Fibroblast of lung (primary cell): ENCODE results near the gene CLTA. TPM values are rescaled to one million over a fixed set of nuclear protein-coding genes. Genes with fewer than 3 reads are reported as not detected.

Experiments used
- DNase-seq, 2 donors: peaks; one replicate each; pipeline versions ENCODE4 v3.0.0 to v3.0.0-alpha.2; 2010; ENCODE audit warnings: low read depth in 2 of 2
- H2AFZ ChIP-seq: 2 replicates; pipeline ENCODE4 v1.5.1; 2012; ENCODE audit warnings: low read length, control low read depth, inconsistent platforms
- H3K27ac ChIP-seq: 2 replicates; pipeline ENCODE4 v1.5.1; 2011; ENCODE audit warnings: low read length, control low read depth; ENCODE audit not compliant: insufficient read depth
- H3K27me3 ChIP-seq: 2 replicates; pipeline ENCODE4 v1.5.1; 2011; ENCODE audit warnings: mild to moderate bottlenecking, low read length; ENCODE audit not compliant: control insufficient read depth, insufficient read depth
- H3K36me3 ChIP-seq: 2 replicates; pipeline ENCODE4 v1.5.1; 2011; ENCODE audit warnings: low read length; ENCODE audit not compliant: control insufficient read depth, insufficient read depth
- H3K4me1 ChIP-seq: 2 replicates; pipeline ENCODE4 v1.5.1; 2011; ENCODE audit warnings: low read length; ENCODE audit not compliant: control insufficient read depth, insufficient read depth; ENCODE audit errors: extremely low read depth
- H3K4me2 ChIP-seq: 2 replicates; pipeline ENCODE4 v1.5.1; 2011; ENCODE audit warnings: low read length, control low read depth; ENCODE audit not compliant: insufficient read depth; ENCODE audit errors: extremely low read depth
- H3K4me3 ChIP-seq, 4 experiments: fragments of 200-600 bp in 1 of 4; sonication (generic) in 1 of 4; replicated peaks in 1 of 4; 2 replicates each; pipeline ENCODE4 v1.5.1; 2011 to 2016; ENCODE audit warnings: low read length in 4 of 4, low read depth in 3 of 4, mild to moderate bottlenecking in 3 of 4, control low read depth in 2 of 4, inconsistent platforms in 1 of 4, mixed read lengths in 1 of 4; ENCODE audit not compliant: insufficient read depth in 1 of 4; ENCODE audit errors: control extremely low read depth in 1 of 4
- H3K79me2 ChIP-seq: 2 replicates; pipeline ENCODE4 v1.5.1; 2012; ENCODE audit warnings: mild to moderate bottlenecking, low read length, inconsistent platforms; ENCODE audit not compliant: control insufficient read depth, insufficient read depth
- H3K9ac ChIP-seq: 2 replicates; pipeline ENCODE4 v1.5.1; 2011; ENCODE audit warnings: mild to moderate bottlenecking, low read length, control low read depth; ENCODE audit not compliant: insufficient read depth
- H3K9me3 ChIP-seq: 2 replicates; pipeline ENCODE4 v1.5.1; 2012; ENCODE audit warnings: low read depth, low read length; ENCODE audit not compliant: control insufficient read depth, insufficient read depth
- H4K20me1 ChIP-seq: 2 replicates; pipeline ENCODE4 v1.5.1; 2011; ENCODE audit warnings: low read length; ENCODE audit not compliant: control insufficient read depth, insufficient read depth; ENCODE audit errors: extremely low read depth
- EZH2 ChIP-seq: IDR thresholded peaks from 2 replicates; pipeline ENCODE4 v1.5.1; 2012; ENCODE audit warnings: low read length, control low read depth, mild to moderate bottlenecking; ENCODE audit errors: missing control alignments
- polyA plus RNA-seq, 2 donors: library from polyadenylated mRNA; depleted of rRNA in 1 of 2; stranded (reverse) in 1 of 2; unstranded in 1 of 2; fragments of >200 nt; gene quantifications; 2 replicates each; pipeline ENCODE4 v1.2.1, GENCODE V29; 2011 to 2012; ENCODE audit warnings: missing spikeins in 1 of 2
- total RNA-seq: library from RNA; depleted of rRNA; stranded (reverse); fragments of >200 nt; gene quantifications from 2 replicates; pipeline ENCODE4 v1.2.1, GENCODE V29; 2014
- TF ChIP-seq, protein P1 (sequence below), 2 donors: IDR thresholded peaks in 1 of 2; conservative IDR thresholded peaks in 1 of 2; 1 replicate in 1 of 2; 2 replicates in 1 of 2; pipeline ENCODE4 v1.5.1; 2011 to 2012; ENCODE audit warnings: low read length in 2 of 2, control low read depth in 1 of 2, inconsistent platforms in 1 of 2, low read depth in 1 of 2, mild to moderate bottlenecking in 1 of 2

Gene CLTA
- total and polyA plus RNA-seq, 2 donors (not counting 1 experiment from before 2014, with no cell fraction given), result 238 to 341 TPM

GRCh38 chr9:36145970-36146369, 44.8 kb upstream of the CLTA start:
- H4K20me1 ChIP-seq, result no peaks in the 10 kb centered on the region
- no peak overlapping the region for H2AFZ ChIP-seq
- H3K27ac ChIP-seq, result no peak overlapping the region
- H3K4me3 ChIP-seq, result no peak overlapping the region
- TF ChIP-seq EZH2, result no peak
- TF ChIP-seq, protein P1, sequence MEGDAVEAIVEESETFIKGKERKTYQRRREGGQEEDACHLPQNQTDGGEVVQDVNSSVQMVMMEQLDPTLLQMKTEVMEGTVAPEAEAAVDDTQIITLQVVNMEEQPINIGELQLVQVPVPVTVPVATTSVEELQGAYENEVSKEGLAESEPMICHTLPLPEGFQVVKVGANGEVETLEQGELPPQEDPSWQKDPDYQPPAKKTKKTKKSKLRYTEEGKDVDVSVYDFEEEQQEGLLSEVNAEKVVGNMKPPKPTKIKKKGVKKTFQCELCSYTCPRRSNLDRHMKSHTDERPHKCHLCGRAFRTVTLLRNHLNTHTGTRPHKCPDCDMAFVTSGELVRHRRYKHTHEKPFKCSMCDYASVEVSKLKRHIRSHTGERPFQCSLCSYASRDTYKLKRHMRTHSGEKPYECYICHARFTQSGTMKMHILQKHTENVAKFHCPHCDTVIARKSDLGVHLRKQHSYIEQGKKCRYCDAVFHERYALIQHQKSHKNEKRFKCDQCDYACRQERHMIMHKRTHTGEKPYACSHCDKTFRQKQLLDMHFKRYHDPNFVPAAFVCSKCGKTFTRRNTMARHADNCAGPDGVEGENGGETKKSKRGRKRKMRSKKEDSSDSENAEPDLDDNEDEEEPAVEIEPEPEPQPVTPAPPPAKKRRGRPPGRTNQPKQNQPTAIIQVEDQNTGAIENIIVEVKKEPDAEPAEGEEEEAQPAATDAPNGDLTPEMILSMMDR (conservative IDR thresholded peaks at IDR 0.05 in 1 of 2, IDR thresholded peaks at IDR 0.05 in 1 of 2; ENCODE audit: low read depth in 1 of 2, low read length in 2 of 2), result no peak
- H3K9me3 ChIP-seq, result no peaks in the 10 kb centered on the region
- no peak for DNase-seq
- no peaks in the 10 kb centered on the region for H3K79me2 ChIP-seq
- H3K27me3 ChIP-seq, result no peaks in the 10 kb centered on the region
- no peak overlapping the region for H3K4me2 ChIP-seq
- no peak overlapping the region for H3K9ac ChIP-seq
- H3K4me1 ChIP-seq, result peaks cover 20% of the 10 kb centered on the region
- H3K36me3 ChIP-seq, result peaks cover 4% of the 10 kb centered on the region

GRCh38 chr9:36146651-36147050, 44.1 kb upstream of the CLTA start:
- H2AFZ ChIP-seq, result no peak overlapping the region
- no peaks in the 10 kb centered on the region for H3K9me3 ChIP-seq
- H3K27ac ChIP-seq, result no peak overlapping the region
- no peaks in the 10 kb centered on the region for H3K27me3 ChIP-seq
- H3K79me2 ChIP-seq, result no peaks in the 10 kb centered on the region
- no peak overlapping the region for H3K9ac ChIP-seq
- H3K4me3 ChIP-seq, result no peak overlapping the region
- H3K36me3 ChIP-seq, result peaks cover 4% of the 10 kb centered on the region
- TF ChIP-seq EZH2, result no peak
- TF ChIP-seq, protein P1 (conservative IDR thresholded peaks at IDR 0.05 in 1 of 2, IDR thresholded peaks at IDR 0.05 in 1 of 2; ENCODE audit: low read depth in 1 of 2, low read length in 2 of 2), result no peak
- H3K4me1 ChIP-seq, result peaks cover 20% of the 10 kb centered on the region
- no peak overlapping the region for H3K4me2 ChIP-seq
- no peak for DNase-seq
- no peaks in the 10 kb centered on the region for H4K20me1 ChIP-seq

- Histone ChIP-seq H3K27ac (no peak overlapping the region), H3K27me3 (no peaks in the 10 kb centered on the region), H3K36me3 (peaks cover 3% of the 10 kb centered on the region), H3K4me3 (no peak overlapping the region), H3K4me1 (peaks cover 19% of the 10 kb centered on the region), H4K20me1 (no peaks in the 10 kb centered on the region), H3K4me2 (no peak overlapping the region), H3K9ac (no peak overlapping the region), H3K9me3 (no peaks in the 10 kb centered on the region), H2AFZ (no peak overlapping the region), H3K79me2 (no peaks in the 10 kb centered on the region)
- DNase-seq, result no peak
- TF ChIP-seq EZH2, result no peak
Measured at GRCh38 chr9:36147441-36148175, 43.1 kb upstream of the CLTA start.
